Measurements from ENCODE around the gene MYCBPAP. TPM values are rescaled to one million over a fixed set of nuclear protein-coding genes. Genes with fewer than 3 reads are reported as not detected.
A peak's percentile ranks its signal among the peaks of the same experiment; 100 is the strongest.

MYCBPAP gene
- total RNA-seq, 1 donor from 2014 or later = 1.7 TPM

DNA sequence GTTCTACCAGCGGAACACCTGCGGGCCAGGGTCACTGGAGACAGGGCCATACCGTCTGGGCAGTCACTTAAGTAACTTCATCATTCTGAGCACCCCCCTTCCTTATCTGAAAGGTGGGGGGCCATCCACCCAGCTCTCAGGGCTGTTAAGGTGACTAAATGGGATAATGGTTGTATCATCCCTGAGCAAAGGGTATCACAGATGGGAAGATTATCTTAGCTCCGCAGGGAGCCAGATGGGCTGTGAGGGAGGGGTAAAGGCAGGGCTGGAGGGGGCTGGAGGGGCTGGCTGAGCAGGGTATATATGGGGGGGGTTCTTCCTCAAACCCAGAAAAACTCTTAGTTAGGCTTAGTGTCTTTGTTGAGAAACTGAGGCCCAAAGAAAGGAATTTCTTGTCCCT lies 49.4 kb downstream of the MYCBPAP start:
- peaks cover 2% of the 10 kb centered on the region for H3K36me3 Mint-ChIP-seq (ENCODE audit: insufficient read depth)
- H3K9me3 Mint-ChIP-seq (ENCODE audit: low read depth) = no peaks in the 10 kb centered on the region
- peaks cover 49% of the 10 kb centered on the region for H3K27me3 Mint-ChIP-seq
- no peak for DNase-seq (ENCODE audit: low spot score, unreplicated experiment)
- peaks cover 5% of the 10 kb centered on the region for H3K4me1 Mint-ChIP-seq (ENCODE audit: low read depth)
- TF ChIP-seq, protein P1, sequence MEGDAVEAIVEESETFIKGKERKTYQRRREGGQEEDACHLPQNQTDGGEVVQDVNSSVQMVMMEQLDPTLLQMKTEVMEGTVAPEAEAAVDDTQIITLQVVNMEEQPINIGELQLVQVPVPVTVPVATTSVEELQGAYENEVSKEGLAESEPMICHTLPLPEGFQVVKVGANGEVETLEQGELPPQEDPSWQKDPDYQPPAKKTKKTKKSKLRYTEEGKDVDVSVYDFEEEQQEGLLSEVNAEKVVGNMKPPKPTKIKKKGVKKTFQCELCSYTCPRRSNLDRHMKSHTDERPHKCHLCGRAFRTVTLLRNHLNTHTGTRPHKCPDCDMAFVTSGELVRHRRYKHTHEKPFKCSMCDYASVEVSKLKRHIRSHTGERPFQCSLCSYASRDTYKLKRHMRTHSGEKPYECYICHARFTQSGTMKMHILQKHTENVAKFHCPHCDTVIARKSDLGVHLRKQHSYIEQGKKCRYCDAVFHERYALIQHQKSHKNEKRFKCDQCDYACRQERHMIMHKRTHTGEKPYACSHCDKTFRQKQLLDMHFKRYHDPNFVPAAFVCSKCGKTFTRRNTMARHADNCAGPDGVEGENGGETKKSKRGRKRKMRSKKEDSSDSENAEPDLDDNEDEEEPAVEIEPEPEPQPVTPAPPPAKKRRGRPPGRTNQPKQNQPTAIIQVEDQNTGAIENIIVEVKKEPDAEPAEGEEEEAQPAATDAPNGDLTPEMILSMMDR (IDR thresholded peaks at IDR 0.05; ENCODE audit: unreplicated experiment) = no peak
- no peak overlapping the region for H3K4me3 Mint-ChIP-seq (ENCODE audit: low read depth)
- no peak overlapping the region for H3K27ac Mint-ChIP-seq

DNA sequence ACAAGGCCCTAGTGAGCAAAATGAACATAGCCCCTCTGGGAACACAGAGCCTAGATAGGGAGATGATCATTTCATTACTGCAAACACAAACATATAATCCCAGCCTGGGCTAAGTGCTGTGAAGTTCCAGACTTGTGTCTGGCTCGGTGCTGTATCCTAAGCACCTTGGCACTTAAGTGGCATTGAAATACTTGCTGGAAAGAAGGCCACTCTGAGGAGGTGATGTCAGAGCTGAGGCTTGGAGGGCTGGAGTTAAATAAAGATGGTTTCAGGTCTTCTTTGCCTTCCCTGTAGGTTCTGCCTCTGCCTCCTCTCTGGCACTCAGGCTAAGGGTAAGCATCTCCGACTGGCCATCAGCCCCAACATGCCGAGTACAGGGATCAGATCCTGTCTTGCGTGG lies 49.9 kb downstream of the MYCBPAP start:
- H3K27me3 Mint-ChIP-seq = peaks cover 52% of the 10 kb centered on the region
- no peak for DNase-seq (ENCODE audit: low spot score, unreplicated experiment)
- H3K4me1 Mint-ChIP-seq (ENCODE audit: low read depth) = peaks cover 5% of the 10 kb centered on the region
- TF ChIP-seq, protein P1 (IDR thresholded peaks at IDR 0.05; ENCODE audit: unreplicated experiment) = no peak
- H3K9me3 Mint-ChIP-seq (ENCODE audit: low read depth) = no peaks in the 10 kb centered on the region
- H3K27ac Mint-ChIP-seq = no peak overlapping the region
- no peak overlapping the region for H3K4me3 Mint-ChIP-seq (ENCODE audit: low read depth)
- peaks cover 2% of the 10 kb centered on the region for H3K36me3 Mint-ChIP-seq (ENCODE audit: insufficient read depth)

DNA sequence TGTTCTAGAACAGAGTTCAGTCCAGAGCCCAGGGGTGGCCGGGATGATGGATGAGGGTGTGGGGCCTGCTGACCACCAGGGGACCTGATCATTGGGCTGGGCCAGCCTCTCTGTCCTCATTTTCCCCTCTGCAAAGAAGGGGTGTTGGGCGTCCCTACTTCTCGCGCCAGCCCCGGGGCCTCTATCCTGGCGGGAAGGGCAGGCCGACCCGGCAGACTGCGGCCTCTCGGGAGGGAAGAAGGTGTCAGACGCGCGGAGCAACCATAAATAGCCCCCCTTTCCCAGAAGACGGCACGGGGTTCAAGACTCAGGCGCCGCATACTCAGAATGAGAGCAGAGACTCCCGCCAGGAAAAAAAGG lies 50.3 kb downstream of the MYCBPAP start:
- H3K9me3 Mint-ChIP-seq (ENCODE audit: low read depth) = no peaks in the 10 kb centered on the region
- no peak overlapping the region for H3K4me3 Mint-ChIP-seq (ENCODE audit: low read depth)
- no peak overlapping the region for H3K27ac Mint-ChIP-seq
- no peak for DNase-seq (ENCODE audit: low spot score, unreplicated experiment)
- H3K27me3 Mint-ChIP-seq = peaks cover 57% of the 10 kb centered on the region
- TF ChIP-seq, protein P1 (IDR thresholded peaks at IDR 0.05; ENCODE audit: unreplicated experiment) = peak; percentile 11
- peaks cover 5% of the 10 kb centered on the region for H3K4me1 Mint-ChIP-seq (ENCODE audit: low read depth)
- peaks cover 2% of the 10 kb centered on the region for H3K36me3 Mint-ChIP-seq (ENCODE audit: insufficient read depth)

DNA sequence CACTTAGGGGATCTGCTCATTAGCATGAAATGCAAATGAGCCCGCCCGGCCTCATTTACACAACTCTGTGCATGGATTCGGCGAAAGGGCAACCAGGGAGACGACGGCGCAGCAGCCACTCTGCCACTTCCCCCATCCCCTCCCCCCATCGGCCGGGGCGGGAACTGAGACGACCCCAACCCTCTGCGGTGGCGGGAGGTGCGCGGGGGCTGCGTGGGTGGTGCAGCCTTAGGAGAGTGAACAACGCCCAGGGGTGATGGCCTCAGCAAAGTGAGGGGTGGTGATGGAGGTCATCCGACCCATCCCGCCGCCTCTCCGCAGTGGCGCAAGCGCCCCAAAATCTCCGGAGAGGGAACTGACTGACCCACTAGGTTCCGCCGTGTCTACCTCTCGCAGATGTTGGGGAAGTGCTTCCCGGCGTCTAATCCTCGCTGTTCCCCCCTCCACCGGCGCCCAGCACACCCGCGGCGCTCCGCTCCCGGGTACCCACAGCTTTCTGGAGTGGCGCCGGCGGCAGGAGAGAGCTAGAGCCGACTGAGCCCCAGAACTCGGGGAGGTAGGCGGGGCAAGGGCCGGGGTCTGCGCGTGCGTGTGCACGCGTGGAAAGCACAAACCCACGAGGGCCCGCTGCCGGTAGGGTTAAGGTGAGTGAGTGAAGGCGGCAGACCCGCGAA lies 50.8 kb downstream of the MYCBPAP start:
- H3K27me3 Mint-ChIP-seq = peaks cover 62% of the 10 kb centered on the region
- DNase-seq (ENCODE audit: low spot score, unreplicated experiment) = no peak

DNA sequence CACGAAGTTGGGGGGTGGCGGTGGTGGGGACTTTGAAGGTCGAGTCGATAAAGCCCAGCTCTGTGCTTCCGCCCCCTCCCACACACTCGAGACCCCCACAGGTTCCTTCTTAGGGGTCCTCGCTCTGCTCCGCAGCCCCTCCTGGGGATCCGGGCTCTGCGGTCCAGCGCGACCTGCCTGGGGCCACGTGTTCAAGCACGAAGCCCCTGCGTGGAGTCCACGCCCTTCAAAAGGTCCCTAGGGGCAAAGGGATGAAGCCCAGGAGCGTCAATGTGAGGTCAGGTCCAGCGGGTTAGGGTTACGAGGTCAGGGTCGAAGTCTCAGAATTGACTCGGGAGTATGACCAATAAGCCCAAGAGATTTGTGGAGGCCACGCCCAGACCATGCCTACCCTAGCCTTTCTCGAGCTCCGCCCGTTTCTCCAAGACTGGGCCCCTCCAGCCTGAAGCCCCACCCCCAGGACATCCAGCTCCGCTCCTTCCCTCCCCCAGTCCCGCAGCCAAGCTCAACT lies 51.5 kb downstream of the MYCBPAP start:
- TF ChIP-seq, protein P1 (IDR thresholded peaks at IDR 0.05; ENCODE audit: unreplicated experiment) = no peak
- Mint-ChIP-seq H3K4me1 (ENCODE audit: low read depth) (peaks cover 5% of the 10 kb centered on the region), H3K4me3 (ENCODE audit: low read depth) (peak overlapping the region; percentile 56), H3K36me3 (ENCODE audit: insufficient read depth) (no peaks in the 10 kb centered on the region), H3K27ac (no peak overlapping the region), H3K9me3 (ENCODE audit: low read depth) (no peaks in the 10 kb centered on the region), H3K27me3 (peaks cover 68% of the 10 kb centered on the region)
- no peak for DNase-seq (ENCODE audit: low spot score, unreplicated experiment)

More for the DNA sequence above, 50.8 kb downstream of the MYCBPAP start:
- Mint-ChIP-seq H3K4me3 (ENCODE audit: low read depth) (no peak overlapping the region), H3K4me1 (ENCODE audit: low read depth) (peaks cover 5% of the 10 kb centered on the region), H3K27ac (no peak overlapping the region), H3K36me3 (ENCODE audit: insufficient read depth) (no peaks in the 10 kb centered on the region), H3K9me3 (ENCODE audit: low read depth) (no peaks in the 10 kb centered on the region)
- TF ChIP-seq, protein P1 (IDR thresholded peaks at IDR 0.05; ENCODE audit: unreplicated experiment) = no peak

All from progenitor cell of endocrine pancreas (in vitro differentiated cells).